A673 (cell line): ENCODE data around the gene PPP2R5C. TPM values are rescaled to one million over a fixed set of nuclear protein-coding genes. Genes with fewer than 3 reads are reported as not detected.

Experiments used
- BruUV-seq: library from RNA; stranded (reverse); fragments of 400-500 nt; replicated peaks from 2 replicates; lab custom pipeline; 2021; lab: Mats Ljungman, UMichigan
- CTCF ChIA-PET: fragments of 300-600 bp; sonication (Branson Sonifier 250); formaldehyde crosslinking; loops from one replicate; lab custom pipeline; 2022; ENCODE audit warnings: antibody characterized with exemption; lab: Charles Lee
- POLR2A ChIA-PET: fragments of 300-600 bp; sonication (Branson Sonifier 250); formaldehyde crosslinking; loops from one replicate; lab custom pipeline; 2022; ENCODE audit warnings: antibody characterized with exemption; ENCODE audit not compliant: low non-redundant PET; lab: Charles Lee
- DNase-seq: peaks from one replicate; pipeline ENCODE4 v3.0.0-alpha.2; 2015; ENCODE audit warnings: low spot score
- H3K27ac ChIP-seq: fragments of 200-600 bp; sonication (generic); 2 replicates; pipeline ENCODE4 v1.5.1; 2016; ENCODE audit warnings: mixed run types, low read depth, mild to moderate bottlenecking, mixed read lengths, antibody characterized with exemption, low read length; ENCODE audit not compliant: poor library complexity, severe bottlenecking
- H3K27me3 ChIP-seq: fragments of 200-600 bp; sonication (generic); replicated peaks from 2 replicates; pipeline ENCODE4 v1.6.1; 2017; ENCODE audit warnings: mixed run types, low read depth, mild to moderate bottlenecking, mixed read lengths, antibody characterized with exemption, low read length; ENCODE audit not compliant: insufficient read depth, poor library complexity
- H3K36me3 ChIP-seq: fragments of 200-600 bp; sonication (generic); 2 replicates; pipeline ENCODE4 v1.6.1; 2016; ENCODE audit warnings: mixed run types, mild to moderate bottlenecking, mixed read lengths, antibody characterized with exemption, low read length; ENCODE audit not compliant: insufficient read depth, poor library complexity, severe bottlenecking
- H3K4me1 ChIP-seq: fragments of 200-600 bp; sonication (generic); 2 replicates; pipeline ENCODE4 v1.6.1; 2017; ENCODE audit warnings: mixed run types, mild to moderate bottlenecking, mixed read lengths, antibody characterized with exemption, low read length; ENCODE audit not compliant: insufficient read depth, poor library complexity, severe bottlenecking
- H3K4me3 ChIP-seq: fragments of 200-600 bp; sonication (generic); 2 replicates; pipeline ENCODE4 v1.5.1; 2016; ENCODE audit warnings: low read depth, mixed run types, mild to moderate bottlenecking, mixed read lengths, low read length; ENCODE audit not compliant: poor library complexity, severe bottlenecking
- H3K9me3 ChIP-seq: fragments of 200-600 bp; sonication (generic); 2 replicates; pipeline ENCODE4 v1.6.1; 2016; ENCODE audit warnings: mixed run types, low read depth, mild to moderate bottlenecking, mixed read lengths, antibody characterized with exemption, low read length; ENCODE audit not compliant: poor library complexity, severe bottlenecking
- CTCF ChIP-seq: fragments of 300-800, 200-600 bp; sonication (generic); conservative IDR thresholded peaks from 2 replicates; pipeline ENCODE4 v1.5.1; 2017; ENCODE audit warnings: low read depth, mild to moderate bottlenecking, antibody characterized with exemption, low read length, moderate library complexity, mixed read lengths
- EZH2 ChIP-seq: fragments of 200-600 bp; sonication (generic); IDR thresholded peaks from 2 replicates; pipeline ENCODE4 v1.6.1; 2017; ENCODE audit warnings: borderline replicate concordance, low read depth, mild to moderate bottlenecking, mixed read lengths, antibody characterized with exemption, low read length; ENCODE audit not compliant: poor library complexity, severe bottlenecking
- intact Hi-C: fragments of 100-400 bp; cut with micrococcal nuclease; formaldehyde crosslinking; loops from one replicate; pipeline ENCODE4 v1.10.0; 2022; ENCODE audit not compliant: unreplicated experiment
- total RNA-seq: library from RNA; stranded (reverse); gene quantifications from 2 replicates; pipeline ENCODE4 v1.2.3, GENCODE V29; 2021

PPP2R5C gene
- total RNA-seq, 1 experiment from 2014 or later = 113 TPM

GRCh38 chr14:101869217-101869616, 107.7 kb downstream of the PPP2R5C start:
- no peak for TF ChIP-seq EZH2
- no peak for TF ChIP-seq CTCF
- DNase-seq = no peak
- no peak overlapping the region for H3K27ac ChIP-seq
- no peaks in the 10 kb centered on the region for H3K9me3 ChIP-seq
- no TSS peak for BruUV-seq
- H3K4me1 ChIP-seq = no peaks in the 10 kb centered on the region
- no peak overlapping the region for H3K4me3 ChIP-seq
- H3K36me3 ChIP-seq = no peaks in the 10 kb centered on the region
- intact Hi-C loops = no loop called here
- H3K27me3 ChIP-seq = no peaks in the 10 kb centered on the region
- ChIA-PET CTCF (no interaction called here), POLR2A (no interaction called here)

- Histone ChIP-seq H3K4me3 (no peak overlapping the region), H3K27me3 (no peaks in the 10 kb centered on the region), H3K9me3 (no peaks in the 10 kb centered on the region), H3K36me3 (no peaks in the 10 kb centered on the region), H3K27ac (no peak overlapping the region), H3K4me1 (no peaks in the 10 kb centered on the region)
- no TSS peak for BruUV-seq
- POLR2A ChIA-PET = no interaction called here
- CTCF ChIA-PET = no interaction called here
- TF ChIP-seq CTCF = no peak
- no peak for TF ChIP-seq EZH2
- no peak for DNase-seq
- intact Hi-C loops = no loop called here
Observed at GRCh38 chr14:101870273-101870939, 108.9 kb downstream of the PPP2R5C start.

GRCh38 chr14:101872346-101872745, 110.8 kb downstream of the PPP2R5C start:
- Histone ChIP-seq H3K4me3 (no peak overlapping the region), H3K4me1 (peaks cover 8% of the 10 kb centered on the region), H3K9me3 (no peaks in the 10 kb centered on the region), H3K27me3 (no peaks in the 10 kb centered on the region), H3K27ac (no peak overlapping the region), H3K36me3 (no peaks in the 10 kb centered on the region)
- CTCF ChIA-PET = no interaction called here
- no peak for DNase-seq
- no TSS peak for BruUV-seq
- intact Hi-C loops = no loop called here
- POLR2A ChIA-PET = no interaction called here
- TF ChIP-seq EZH2 = no peak
- no peak for TF ChIP-seq CTCF
